Omental fat pad (tissue), 4 donors: ENCODE data around the gene GPR108. TPM values are rescaled to one million over a fixed set of nuclear protein-coding genes. Genes with fewer than 3 reads are reported as not detected.
"Not testable (repeated sequence)": the region's sequence is repeated elsewhere in the genome, so short reads cannot be mapped to it uniquely, and the experiment has no call there.

Experiments
- ATAC-seq: fragments of 150-250 bp; one replicate; pipeline ENCODE4 v1.9.1; 2016; ENCODE audit warnings: mild to moderate bottlenecking, moderate library complexity; ENCODE audit not compliant: low FRiP score
- DNase-seq: peaks from one replicate; pipeline ENCODE4 v3.0.0-alpha.2; 2019; ENCODE audit warnings: low spot score
- CTCF ChIP-seq, 3 donors: fragments of 450-650 bp; IDR thresholded peaks; one replicate each; pipeline ENCODE4 v1.5.1; 2016 to 2017; ENCODE audit warnings: antibody characterized with exemption in 3 of 3, mild to moderate bottlenecking in 3 of 3, moderate library complexity in 2 of 3
- total RNA-seq, 4 donors: library from RNA; depleted of rRNA; stranded (reverse); fragments of >200 nt; gene quantifications; one replicate each; pipeline ENCODE4 v1.1.0, GENCODE V29; 2016

GPR108 gene
- total RNA-seq, 4 donors from 2014 or later, result 34.5 to 68.4 (median 62.0) TPM

- no peak for ATAC-seq
- no peak for DNase-seq
- TF ChIP-seq CTCF (IDR thresholded peaks at IDR 0.05), result no peak
Observed at GRCh38 chr19:6773323-6773931, 36.0 kb upstream of the GPR108 start.

DNA sequence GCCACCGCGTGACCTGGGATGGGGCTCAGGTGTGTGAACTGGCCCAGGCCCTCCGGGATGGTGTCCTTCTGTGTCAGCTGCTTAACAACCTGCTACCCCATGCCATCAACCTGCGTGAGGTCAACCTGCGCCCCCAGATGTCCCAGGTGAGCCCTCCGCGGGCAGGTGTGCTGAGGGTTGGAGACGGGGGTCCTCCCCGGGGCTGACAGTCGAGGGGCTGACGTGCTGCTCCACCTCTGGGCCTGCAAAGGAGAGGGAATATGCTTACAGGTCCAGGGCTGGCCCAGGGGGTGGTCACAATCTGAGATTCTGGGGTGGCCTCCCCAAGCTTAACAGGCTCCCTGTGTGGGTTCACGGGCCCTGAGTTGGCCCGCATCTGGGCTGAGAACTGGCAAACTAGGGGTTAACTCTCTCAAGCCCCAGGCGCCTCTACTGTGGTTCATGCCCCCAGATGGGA lies 35.5 kb upstream of the GPR108 start:
- DNase-seq (no peak), ATAC-seq (no peak)
- no peak for TF ChIP-seq CTCF (IDR thresholded peaks at IDR 0.05)

- no peak for TF ChIP-seq CTCF (IDR thresholded peaks at IDR 0.05)
- DNase-seq (no peak), ATAC-seq (no peak)
Observed at GRCh38 chr19:6772028-6772865, 34.9 kb upstream of the GPR108 start, which contains the start of gene VAV1. TSS of gene VAV1 (plus strand) at chr19:6772708. CDS start at chr19:6772808, 100 bp downstream.

DNA sequence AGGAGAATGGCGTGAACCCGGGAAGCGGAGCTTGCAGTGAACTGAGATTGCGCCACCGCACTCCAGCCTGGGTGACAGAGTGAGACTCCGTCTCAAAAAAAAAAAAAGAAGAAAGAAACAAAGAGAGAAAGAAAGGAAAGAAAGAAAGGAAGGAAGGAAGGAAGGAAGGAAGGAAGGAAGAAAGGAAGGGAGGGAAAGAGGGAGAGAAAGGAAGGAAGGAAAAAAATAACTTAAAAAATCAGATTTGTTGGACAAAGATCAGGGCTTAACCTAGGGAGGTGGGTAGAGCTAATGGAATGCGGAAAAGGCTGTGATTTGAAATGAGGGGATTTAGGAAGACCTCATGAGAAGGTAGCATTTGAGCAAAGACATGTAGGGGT lies 34.3 kb upstream of the GPR108 start:
- DNase-seq, ATAC-seq: not testable (repeated sequence)

- no peak for TF ChIP-seq CTCF (IDR thresholded peaks at IDR 0.05)
- no peak for ATAC-seq
- no peak for DNase-seq
Observed at GRCh38 chr19:6769006-6769619, 31.7 kb upstream of the GPR108 start.

DNA sequence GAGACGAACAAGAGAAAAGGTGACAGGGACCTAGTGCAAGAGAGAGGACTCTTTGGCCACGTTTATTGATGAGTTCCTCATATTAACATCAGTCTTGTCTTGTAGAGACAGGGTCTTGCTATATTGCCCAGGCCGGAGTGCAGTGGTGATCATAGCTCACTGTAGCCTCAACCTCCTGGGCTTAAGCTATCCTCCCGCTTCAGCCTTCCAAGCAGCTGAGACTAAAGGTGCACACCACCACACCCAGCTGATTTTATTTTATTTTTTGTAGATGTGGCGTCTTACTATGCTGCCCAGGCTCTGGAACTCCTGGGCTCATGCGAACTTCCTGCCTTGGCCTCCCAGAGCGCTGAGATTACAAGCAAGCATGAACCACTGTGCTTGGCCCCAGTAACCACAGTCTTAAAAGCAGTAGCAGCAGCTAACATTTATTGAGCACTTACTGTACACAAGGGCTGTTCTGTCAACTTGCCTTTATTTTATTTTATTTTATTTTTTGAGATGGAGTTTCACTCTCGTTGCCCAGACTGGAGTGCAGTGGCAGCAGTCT lies 30.9 kb upstream of the GPR108 start:
- no peak for TF ChIP-seq CTCF (IDR thresholded peaks at IDR 0.05)
- ATAC-seq, result no peak

More for the DNA sequence above, 30.9 kb upstream of the GPR108 start:
- DNase-seq, result no peak
